IPS-15b (cell line): ENCODE measurements around the gene RWDD3.
A peak's percentile ranks its signal among the peaks of the same experiment; 100 is the strongest.

Experiments used
- H3K27me3 ChIP-seq: one replicate; pipeline ENCODE4 v1.6.1; 2013; ENCODE audit warnings: low read length; ENCODE audit not compliant: control insufficient read depth, insufficient read depth
- H3K36me3 ChIP-seq: one replicate; pipeline ENCODE4 v1.6.1; 2013; ENCODE audit warnings: low read length; ENCODE audit not compliant: control insufficient read depth, insufficient read depth
- H3K4me1 ChIP-seq: one replicate; pipeline ENCODE4 v1.6.1; 2013; ENCODE audit warnings: mild to moderate bottlenecking, low read length; ENCODE audit not compliant: control insufficient read depth, insufficient read depth
- H3K4me3 ChIP-seq: one replicate; pipeline ENCODE4 v1.5.1; 2013; ENCODE audit warnings: low read depth, low read length
- H3K9ac ChIP-seq: one replicate; pipeline ENCODE4 v1.6.1; 2013; ENCODE audit warnings: low read depth, mild to moderate bottlenecking, low read length
- H3K9me3 ChIP-seq: one replicate; pipeline ENCODE4 v1.6.1; 2013; ENCODE audit warnings: mild to moderate bottlenecking, low read length; ENCODE audit not compliant: control insufficient read depth, insufficient read depth

RWDD3 gene

GRCh38 chr1:95233737-95234500 is at the start of gene RWDD3:
RWDD3 (plus strand) TSS chr1:95234210; CDS start chr1:95234231, 21 bp downstream.
- Histone ChIP-seq H3K9me3 (no peaks in the 10 kb centered on the region), H3K9ac (peak within 1 kb of the TSS; percentile 77), H3K4me1 (no peaks in the 10 kb centered on the region), H3K4me3 (peak within 1 kb of the TSS; percentile 79), H3K36me3 (no peaks in the 10 kb centered on the region), H3K27me3 (peaks cover 2% of the 10 kb centered on the region)

- H3K27me3 ChIP-seq, result no peaks in the 10 kb centered on the region
- no peaks in the 10 kb centered on the region for H3K4me1 ChIP-seq
- H3K36me3 ChIP-seq, result no peaks in the 10 kb centered on the region
- H3K9ac ChIP-seq, result no peak overlapping the region
- no peaks in the 10 kb centered on the region for H3K9me3 ChIP-seq
- H3K4me3 ChIP-seq, result no peak overlapping the region
These were observed 47.9 kb upstream of the RWDD3 start for GRCh38 chr1:95186149-95186548.

- Histone ChIP-seq H3K4me1 (no peaks in the 10 kb centered on the region), H3K4me3 (no peak overlapping the region), H3K9ac (no peak overlapping the region), H3K27me3 (no peaks in the 10 kb centered on the region), H3K36me3 (no peaks in the 10 kb centered on the region), H3K9me3 (no peaks in the 10 kb centered on the region)
These were observed 40.4 kb upstream of the RWDD3 start for GRCh38 chr1:95193591-95193990.

GRCh38 chr1:95195046-95195445 is 39.0 kb upstream of the RWDD3 start:
- no peaks in the 10 kb centered on the region for H3K9me3 ChIP-seq
- H3K36me3 ChIP-seq, result no peaks in the 10 kb centered on the region
- no peaks in the 10 kb centered on the region for H3K4me1 ChIP-seq
- H3K27me3 ChIP-seq, result no peaks in the 10 kb centered on the region
- no peak overlapping the region for H3K9ac ChIP-seq
- H3K4me3 ChIP-seq, result no peak overlapping the region

- Histone ChIP-seq H3K27me3 (no peaks in the 10 kb centered on the region), H3K4me1 (no peaks in the 10 kb centered on the region), H3K36me3 (no peaks in the 10 kb centered on the region), H3K4me3 (no peak overlapping the region), H3K9me3 (no peaks in the 10 kb centered on the region), H3K9ac (no peak overlapping the region)
These were observed 38.0 kb upstream of the RWDD3 start for GRCh38 chr1:95196017-95196416.

- Histone ChIP-seq H3K27me3 (no peaks in the 10 kb centered on the region), H3K4me1 (no peaks in the 10 kb centered on the region), H3K4me3 (no peak overlapping the region), H3K9me3 (no peaks in the 10 kb centered on the region), H3K9ac (no peak overlapping the region), H3K36me3 (no peaks in the 10 kb centered on the region)
These were observed 36.3 kb upstream of the RWDD3 start for GRCh38 chr1:95197616-95198252.

GRCh38 chr1:95201905-95202304 is 32.1 kb upstream of the RWDD3 start:
- Histone ChIP-seq H3K4me1 (no peaks in the 10 kb centered on the region), H3K4me3 (no peak overlapping the region), H3K36me3 (no peaks in the 10 kb centered on the region), H3K27me3 (no peaks in the 10 kb centered on the region), H3K9ac (no peak overlapping the region), H3K9me3 (no peaks in the 10 kb centered on the region)

GRCh38 chr1:95203908-95204437 is 30.0 kb upstream of the RWDD3 start:
- H3K27me3 ChIP-seq, result no peaks in the 10 kb centered on the region
- H3K9ac ChIP-seq, result no peak overlapping the region
- H3K4me1 ChIP-seq, result no peaks in the 10 kb centered on the region
- no peaks in the 10 kb centered on the region for H3K9me3 ChIP-seq
- H3K4me3 ChIP-seq, result no peak overlapping the region
- H3K36me3 ChIP-seq, result no peaks in the 10 kb centered on the region

- Histone ChIP-seq H3K4me1 (no peaks in the 10 kb centered on the region), H3K27me3 (no peaks in the 10 kb centered on the region), H3K9me3 (no peaks in the 10 kb centered on the region), H3K4me3 (no peak overlapping the region), H3K36me3 (no peaks in the 10 kb centered on the region), H3K9ac (no peak overlapping the region)
These were observed 27.5 kb upstream of the RWDD3 start for GRCh38 chr1:95206514-95206913.

GRCh38 chr1:95207223-95207935 is 26.6 kb upstream of the RWDD3 start:
- Histone ChIP-seq H3K9ac (no peak overlapping the region), H3K36me3 (no peaks in the 10 kb centered on the region), H3K4me1 (no peaks in the 10 kb centered on the region), H3K27me3 (no peaks in the 10 kb centered on the region), H3K4me3 (no peak overlapping the region), H3K9me3 (no peaks in the 10 kb centered on the region)

- Histone ChIP-seq H3K36me3 (no peaks in the 10 kb centered on the region), H3K4me3 (no peak overlapping the region), H3K27me3 (no peaks in the 10 kb centered on the region), H3K4me1 (no peaks in the 10 kb centered on the region), H3K9ac (no peak overlapping the region), H3K9me3 (no peaks in the 10 kb centered on the region)
These were observed 25.1 kb upstream of the RWDD3 start for GRCh38 chr1:95208876-95209275.
